ENCODE measurements around the gene TAMALIN. TPM values are rescaled to one million over a fixed set of nuclear protein-coding genes. Genes with fewer than 3 reads are reported as not detected.
A peak's percentile ranks its signal among the peaks of the same experiment; 100 is the strongest.

TAMALIN gene
- total RNA-seq, 4 donors from 2014 or later = 1.7 to 10.7 (median 3.6) TPM

- DNase-seq = no peak
- Histone ChIP-seq H3K27me3 (no peaks in the 10 kb centered on the region), H3K4me1 (peaks cover 0 to 37% (median 2%) of the 10 kb centered on the region in 3 donors), H3K27ac (no peak overlapping the region), H3K36me3 (peaks cover 0 to 16% (median 5%) of the 10 kb centered on the region in 3 donors), H3K4me3 (no peak overlapping the region), H3K9me3 (no peaks in the 10 kb centered on the region)
- intact Hi-C loops (cut with DNase I) = no loop called here
- 72 to 81% methylated on average over 3 to 8 of the region's 14 CpGs for WGBS, 2 donors
- no peak for TF ChIP-seq CTCF (IDR thresholded peaks at IDR 0.05)
- TF ChIP-seq POLR2A (IDR thresholded peaks at IDR 0.05) = no peak
Observed at GRCh38 chr12:52060498-52061177, 53.9 kb downstream of the TAMALIN start.

GRCh38 chr12:52061470-52062166, 54.9 kb downstream of the TAMALIN start:
- Histone ChIP-seq H3K27me3 (no peaks in the 10 kb centered on the region), H3K4me3 (no peak overlapping the region), H3K27ac (peak overlapping the region in 1 of 4 donors; percentile 83), H3K9me3 (no peaks in the 10 kb centered on the region), H3K36me3 (peaks cover 0 to 16% (median 5%) of the 10 kb centered on the region in 3 donors), H3K4me1 (peaks cover 0 to 33% (median 2%) of the 10 kb centered on the region in 3 donors)
- no peak for TF ChIP-seq POLR2A (IDR thresholded peaks at IDR 0.05)
- no peak for TF ChIP-seq CTCF (IDR thresholded peaks at IDR 0.05)
- WGBS, 2 donors = 89% methylated on average over 3 of the region's 12 CpGs; no CpG with 5 or more reads in 1 of the 2 donors
- intact Hi-C loops (cut with DNase I) = no loop called here
- DNase-seq = no peak

DNA sequence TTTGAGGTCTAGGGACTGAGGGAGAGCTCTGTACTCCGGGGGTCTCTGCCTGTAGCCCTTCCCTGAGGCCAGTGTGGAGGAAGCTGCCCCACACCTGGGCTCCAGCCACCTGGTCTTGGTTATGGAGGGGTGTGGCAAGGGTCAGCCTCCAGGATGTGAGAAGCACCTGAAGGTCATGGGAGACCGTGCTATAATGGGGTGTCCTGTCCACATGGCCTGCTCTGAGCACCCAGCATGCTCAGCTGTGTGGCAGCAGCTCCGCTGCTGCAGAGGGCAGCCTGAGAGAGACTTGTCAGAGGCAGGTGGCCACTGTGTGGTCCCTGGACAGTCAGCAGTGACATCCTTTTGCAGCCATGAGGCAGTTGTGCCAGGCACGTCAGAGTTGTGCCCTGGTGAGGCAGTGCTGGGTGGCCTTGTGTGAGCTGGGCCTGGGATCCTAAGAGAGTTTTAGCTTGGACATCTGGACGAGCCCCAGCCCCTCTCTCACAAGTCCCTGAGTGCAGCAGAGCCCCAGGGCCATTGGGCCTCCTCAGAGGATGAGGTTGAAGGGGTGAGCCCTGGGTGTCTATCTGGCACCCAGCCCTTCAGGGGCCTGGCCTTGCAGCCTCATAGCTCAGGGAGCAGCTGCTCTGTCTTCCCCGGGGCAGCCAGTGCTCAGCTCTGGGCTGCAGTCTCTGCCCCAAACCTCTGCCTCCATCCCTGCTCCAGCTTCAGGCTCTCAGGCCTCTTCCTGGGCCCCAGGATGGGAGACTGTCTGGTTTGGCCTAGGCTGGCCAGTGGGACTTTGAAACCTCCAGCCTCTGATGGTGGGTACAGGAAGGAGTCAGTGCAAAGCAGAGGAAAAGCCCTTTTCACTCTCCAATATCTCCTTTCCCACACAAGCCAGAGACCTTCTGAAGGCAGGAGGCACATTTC, 55.7 kb downstream of the TAMALIN start:
- DNase-seq = no peak
- peak overlapping the region; percentile 30 to 83 (median 54) for H3K27ac ChIP-seq
- WGBS, 2 donors = 90% methylated on average over 2 of the region's 6 CpGs; no CpG with 5 or more reads in 1 of the 2 donors
- H3K27me3 ChIP-seq = no peaks in the 10 kb centered on the region
- TF ChIP-seq CTCF (IDR thresholded peaks at IDR 0.05) (no peak), POLR2A (IDR thresholded peaks at IDR 0.05) (no peak)
- intact Hi-C loops (cut with DNase I) = no loop called here
- H3K36me3 ChIP-seq = peaks cover 0 to 9% (median 5%) of the 10 kb centered on the region in 3 donors
- H3K4me1 ChIP-seq = peaks cover 0 to 33% (median 2%) of the 10 kb centered on the region in 3 donors
- H3K9me3 ChIP-seq = no peaks in the 10 kb centered on the region
- H3K4me3 ChIP-seq = no peak overlapping the region

GRCh38 chr12:52063082-52063924, 56.6 kb downstream of the TAMALIN start:
- no peak for TF ChIP-seq CTCF (IDR thresholded peaks at IDR 0.05)
- no peak for TF ChIP-seq POLR2A (IDR thresholded peaks at IDR 0.05)
- Histone ChIP-seq H3K9me3 (no peaks in the 10 kb centered on the region), H3K36me3 (peaks cover 0 to 8% (median 5%) of the 10 kb centered on the region in 3 donors), H3K4me3 (no peak overlapping the region), H3K27me3 (no peaks in the 10 kb centered on the region), H3K4me1 (peaks cover 0 to 33% (median 2%) of the 10 kb centered on the region in 3 donors), H3K27ac (peak overlapping the region; percentile 30 to 83 (median 54))
- intact Hi-C loops (cut with DNase I) = no loop called here
- 57 to 66% methylated on average over 7 to 8 of the region's 20 CpGs for WGBS, 2 donors
- DNase-seq = no peak

All from esophagus squamous epithelium (tissue), 5 donors.